Measurements from ENCODE around the gene HDAC4. TPM values are rescaled to one million over a fixed set of nuclear protein-coding genes. Genes with fewer than 3 reads are reported as not detected.
A peak's percentile ranks its signal among the peaks of the same experiment; 100 is the strongest.
"Not testable (repeated sequence)": the region's sequence is repeated elsewhere in the genome, so short reads cannot be mapped to it uniquely, and the experiment has no call there.

HDAC4 gene
- total RNA-seq, 2 donors from 2014 or later: 9.3 to 139 TPM

GRCh38 chr2:239283288-239283945, 117.4 kb downstream of the HDAC4 start:
- 91 to 93% methylated on average over 29 of the region's 29 CpGs for WGBS, 2 donors
- DNase-seq (peak in 1 of 4 donors; percentile 3), ATAC-seq (no peak)
- H3K36me3 ChIP-seq (replicated peaks in 1 of 2; ENCODE audit: insufficient read depth in 1 of 2, low read depth in 2 of 2): no peaks in the 10 kb centered on the region
- H3K27me3 ChIP-seq: no peaks in the 10 kb centered on the region
- peaks cover 27% of the 10 kb centered on the region for H3K4me1 ChIP-seq
- H3K27ac ChIP-seq: no peak overlapping the region
- H3K4me3 ChIP-seq: no peak overlapping the region
- intact Hi-C loops (cut with DNase I): no loop called here
- TF ChIP-seq CTCF (IDR thresholded peaks at IDR 0.05) (no peak), POLR2A (IDR thresholded peaks at IDR 0.05) (no peak)
- H3K9me3 ChIP-seq: no peaks in the 10 kb centered on the region

GRCh38 chr2:239282448-239283287, 118.2 kb downstream of the HDAC4 start:
- Histone ChIP-seq H3K27me3 (no peaks in the 10 kb centered on the region), H3K9me3 (no peaks in the 10 kb centered on the region), H3K4me3 (no peak overlapping the region), H3K36me3 (replicated peaks in 1 of 2; ENCODE audit: insufficient read depth in 1 of 2, low read depth in 2 of 2) (no peaks in the 10 kb centered on the region), H3K27ac (no peak overlapping the region), H3K4me1 (peaks cover 26% of the 10 kb centered on the region)
- no peak for TF ChIP-seq CTCF (IDR thresholded peaks at IDR 0.05)
- no peak for TF ChIP-seq POLR2A (IDR thresholded peaks at IDR 0.05)
- WGBS, 2 donors: 89 to 90% methylated on average over 6 to 9 of the region's 9 CpGs
- ATAC-seq: no peak
- intact Hi-C loops (cut with DNase I): no loop called here
- no peak for DNase-seq

GRCh38 chr2:239280296-239281017, 120.4 kb downstream of the HDAC4 start:
- 64 to 89% methylated on average over 10 to 14 of the region's 14 CpGs for WGBS, 2 donors
- intact Hi-C loops (cut with DNase I); H3K27me3 ChIP-seq; H3K27ac ChIP-seq; H3K4me3 ChIP-seq; H3K9me3 ChIP-seq; H3K36me3 ChIP-seq (replicated peaks in 1 of 2; ENCODE audit: insufficient read depth in 1 of 2, low read depth in 2 of 2); ATAC-seq: not testable (repeated sequence)
- peaks cover 11% of the 10 kb centered on the region for H3K4me1 ChIP-seq
- DNase-seq: peak in 2 of 4 donors; percentile 11 to 12

- Histone ChIP-seq H3K4me3 (no peak overlapping the region), H3K36me3 (replicated peaks in 1 of 2; ENCODE audit: insufficient read depth in 1 of 2, low read depth in 2 of 2) (no peaks in the 10 kb centered on the region), H3K27ac (no peak overlapping the region), H3K4me1 (peaks cover 4% of the 10 kb centered on the region), H3K9me3 (no peaks in the 10 kb centered on the region), H3K27me3 (no peaks in the 10 kb centered on the region)
- WGBS, 2 donors: 88 to 91% methylated on average over 15 to 20 of the region's 20 CpGs
- DNase-seq (peak in 3 of 4 donors; percentile 0 to 9 (median 5)), ATAC-seq (no peak)
- TF ChIP-seq CTCF (IDR thresholded peaks at IDR 0.05) (no peak), POLR2A (IDR thresholded peaks at IDR 0.05) (no peak)
- intact Hi-C loops (cut with DNase I): no loop called here
These were observed 121.1 kb downstream of the HDAC4 start for GRCh38 chr2:239279508-239280295.
